Epidermal melanocyte (primary cell): ENCODE measurements around the gene SLC25A6.
A peak's percentile ranks its signal among the peaks of the same experiment; 100 is the strongest.
"Not testable (repeated sequence)": the region's sequence is repeated elsewhere in the genome, so short reads cannot be mapped to it uniquely, and the experiment has no call there.

Experiments used
- DNase-seq: peaks from one replicate; pipeline ENCODE4 v3.0.0; 2011; ENCODE audit warnings: low spot score; ENCODE audit not compliant: insufficient read length

Gene SLC25A6

DNA sequence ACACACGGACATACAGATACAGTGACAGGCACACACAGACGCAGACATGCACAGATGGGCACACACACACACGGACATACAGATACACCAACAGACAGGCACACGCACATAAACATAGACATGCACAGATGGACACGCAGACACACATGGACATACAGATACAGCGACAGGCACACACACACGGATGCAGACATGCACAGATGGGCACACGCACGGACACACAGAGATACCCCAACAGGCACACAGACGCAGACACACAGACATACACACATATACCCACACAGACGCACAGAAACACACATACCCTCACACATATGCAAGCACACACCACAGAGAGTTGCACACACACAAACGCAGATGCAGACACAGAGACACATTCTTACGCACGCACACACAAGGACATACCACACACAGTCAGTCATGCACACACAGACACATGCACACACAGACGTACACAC lies 24.4 kb upstream of the SLC25A6 start:
- no peak for DNase-seq

DNA sequence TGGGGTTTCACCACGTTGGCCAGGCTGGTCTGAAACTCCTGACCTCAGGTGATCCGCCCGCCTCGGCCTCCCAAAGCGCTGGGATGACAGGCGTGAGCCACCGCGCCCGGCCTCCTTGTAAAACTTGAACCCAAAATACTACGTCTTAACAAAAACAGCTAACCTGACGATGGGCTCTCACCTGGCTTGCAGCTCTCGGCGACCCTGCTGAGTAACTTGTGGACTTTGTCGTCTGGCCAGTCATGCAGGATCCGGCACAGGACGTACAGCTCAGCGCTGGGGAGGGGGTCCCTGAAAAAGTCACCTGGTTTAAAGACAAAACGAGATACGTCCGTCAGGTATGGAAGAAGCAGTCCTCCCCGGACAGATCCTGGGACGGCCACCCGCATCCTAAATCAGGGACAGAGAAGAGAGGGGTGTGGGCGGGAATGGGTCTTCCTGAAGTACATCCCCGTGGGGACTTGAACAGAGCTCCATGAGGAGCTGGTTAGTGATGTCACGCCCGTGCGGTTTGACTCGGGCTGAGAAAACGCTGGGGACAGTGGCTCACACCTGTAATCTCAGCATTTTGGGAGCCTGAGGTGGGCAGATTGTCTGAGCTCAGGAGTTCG lies 20.7 kb upstream of the SLC25A6 start:
- DNase-seq, result no peak

DNA sequence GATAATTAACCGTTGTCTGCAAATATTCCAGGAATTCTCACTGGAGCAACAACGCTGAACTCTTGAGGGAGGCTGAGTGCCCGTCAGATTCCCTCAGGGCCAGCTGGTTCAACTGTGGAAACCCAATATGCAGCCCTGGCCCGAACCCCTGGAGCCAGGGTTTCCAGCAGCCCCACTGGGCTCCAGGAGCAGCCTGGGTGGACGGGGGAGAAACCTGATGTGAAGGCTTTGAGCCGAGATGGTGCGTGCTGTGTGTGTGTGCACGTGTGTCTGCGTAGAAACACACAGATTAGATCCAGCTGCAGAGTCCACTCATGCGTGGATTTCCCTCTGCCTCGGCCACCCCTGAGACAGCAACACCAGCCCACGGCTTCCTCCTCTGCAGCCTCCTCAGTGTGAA lies 19.4 kb upstream of the SLC25A6 start:
- DNase-seq, result no peak

DNA sequence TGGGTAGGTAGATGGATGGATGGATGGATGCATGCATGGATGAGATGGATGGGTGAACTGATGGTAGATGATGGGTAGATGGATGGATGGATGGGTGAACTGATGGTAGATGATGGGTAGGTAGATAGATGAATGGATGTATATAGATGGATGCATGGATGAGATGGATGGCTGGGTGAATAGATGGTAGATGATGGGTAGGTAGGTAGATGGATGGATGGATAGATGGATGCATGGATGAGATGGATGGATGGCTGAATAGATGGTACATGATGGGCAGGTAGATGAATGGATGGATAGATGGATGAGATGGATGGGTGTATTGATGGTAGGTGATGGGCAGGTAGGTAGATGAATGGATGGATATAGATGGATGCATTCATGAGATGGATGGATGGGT lies 15.1 kb upstream of the SLC25A6 start:
- DNase-seq, result no peak

DNA sequence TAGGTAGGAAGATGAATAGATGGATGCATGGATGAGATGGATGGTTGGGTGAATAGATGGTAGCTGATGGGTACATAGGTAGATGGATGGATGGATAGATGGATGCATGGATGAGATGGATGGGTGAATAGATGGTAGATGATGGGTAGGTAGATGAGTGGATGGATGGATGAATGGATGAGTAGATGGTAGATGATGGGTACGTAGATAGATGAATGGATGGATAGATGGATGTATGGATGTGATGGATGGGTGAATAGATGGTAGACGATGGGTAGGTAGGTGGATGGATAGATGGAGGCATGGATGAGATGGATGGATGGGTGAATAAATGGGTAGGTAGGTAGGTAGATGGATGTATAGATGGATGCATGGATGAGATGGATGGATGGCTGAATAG lies 13.9 kb upstream of the SLC25A6 start:
- not testable (repeated sequence) for DNase-seq

DNA sequence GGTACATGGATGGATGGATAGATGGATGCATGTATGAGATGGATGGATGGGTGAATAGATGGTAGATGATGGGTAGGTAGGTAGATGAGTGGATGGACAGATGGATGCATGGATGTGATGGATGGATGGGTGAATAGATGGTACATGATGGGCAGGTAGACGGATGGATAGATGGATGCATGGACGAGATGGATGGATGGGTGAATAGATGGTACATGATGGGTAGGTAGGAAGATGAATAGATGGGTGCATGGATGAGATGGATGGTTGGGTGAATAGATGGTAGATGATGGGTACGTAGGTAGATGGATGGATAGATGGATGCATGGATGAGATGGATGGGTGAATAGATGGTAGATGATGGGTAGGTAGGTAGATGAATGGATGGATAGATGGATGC lies 12.0 kb upstream of the SLC25A6 start:
- DNase-seq, result not testable (repeated sequence)

DNA sequence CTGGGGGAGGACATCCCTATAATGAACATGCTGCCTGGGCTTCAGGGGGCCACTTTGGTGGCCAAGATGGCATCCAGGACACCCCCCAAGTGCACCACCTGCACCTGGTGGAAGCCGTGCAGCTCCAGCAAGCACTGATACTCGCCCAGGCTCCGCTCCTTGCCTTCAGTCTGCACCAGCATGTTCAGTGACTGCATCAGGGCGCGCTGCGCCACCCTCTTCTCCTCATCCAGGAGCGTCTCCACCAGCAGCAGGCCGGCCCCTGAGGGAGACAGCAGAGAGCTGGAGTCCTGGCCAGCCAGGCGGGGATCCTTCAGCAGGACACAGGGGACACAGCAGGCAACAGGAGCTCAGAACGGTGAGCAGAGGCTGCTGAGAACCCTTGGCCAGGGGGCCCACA lies 11.3 kb upstream of the SLC25A6 start:
- no peak for DNase-seq

DNA sequence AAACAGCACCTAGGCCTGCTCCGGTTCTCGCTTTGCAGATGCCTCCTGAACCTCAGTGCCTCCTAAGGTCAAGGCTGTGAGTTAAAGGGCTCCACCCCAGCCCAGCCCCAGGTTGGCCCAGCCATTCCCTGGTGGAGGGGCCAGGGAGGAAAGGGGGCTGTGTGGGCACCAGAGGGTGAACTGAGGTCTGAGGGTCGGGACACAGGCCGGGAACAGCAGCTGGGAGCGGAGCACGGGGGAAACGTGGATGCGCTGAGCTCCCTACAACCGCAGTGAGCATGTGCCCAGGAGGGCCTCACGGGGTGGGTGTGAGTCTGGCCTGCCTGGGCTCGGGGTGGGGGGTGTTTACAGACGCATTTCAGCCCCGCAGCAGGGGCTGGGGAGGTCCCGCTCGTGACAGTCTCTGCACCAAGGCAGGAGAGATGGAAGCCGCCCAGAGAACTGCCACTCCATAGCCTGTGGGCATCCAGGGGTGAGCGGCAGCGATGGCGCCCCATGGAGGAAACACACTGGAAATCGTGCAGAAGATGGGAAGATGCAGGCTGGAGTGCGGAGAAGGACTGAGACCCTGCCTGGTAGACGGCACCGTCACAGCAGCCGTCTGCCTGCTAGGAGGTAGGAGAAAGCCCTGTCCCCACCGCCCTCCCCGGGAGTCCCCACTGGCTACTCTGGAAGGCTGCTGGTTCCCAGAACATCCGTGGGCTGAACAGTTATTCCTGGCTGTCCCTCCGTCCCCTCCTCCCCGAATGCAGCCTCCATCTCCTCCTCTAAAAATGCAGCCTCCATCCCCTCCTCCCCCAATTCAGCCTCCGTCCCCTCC lies 9.9 kb upstream of the SLC25A6 start:
- DNase-seq, result no peak

DNA sequence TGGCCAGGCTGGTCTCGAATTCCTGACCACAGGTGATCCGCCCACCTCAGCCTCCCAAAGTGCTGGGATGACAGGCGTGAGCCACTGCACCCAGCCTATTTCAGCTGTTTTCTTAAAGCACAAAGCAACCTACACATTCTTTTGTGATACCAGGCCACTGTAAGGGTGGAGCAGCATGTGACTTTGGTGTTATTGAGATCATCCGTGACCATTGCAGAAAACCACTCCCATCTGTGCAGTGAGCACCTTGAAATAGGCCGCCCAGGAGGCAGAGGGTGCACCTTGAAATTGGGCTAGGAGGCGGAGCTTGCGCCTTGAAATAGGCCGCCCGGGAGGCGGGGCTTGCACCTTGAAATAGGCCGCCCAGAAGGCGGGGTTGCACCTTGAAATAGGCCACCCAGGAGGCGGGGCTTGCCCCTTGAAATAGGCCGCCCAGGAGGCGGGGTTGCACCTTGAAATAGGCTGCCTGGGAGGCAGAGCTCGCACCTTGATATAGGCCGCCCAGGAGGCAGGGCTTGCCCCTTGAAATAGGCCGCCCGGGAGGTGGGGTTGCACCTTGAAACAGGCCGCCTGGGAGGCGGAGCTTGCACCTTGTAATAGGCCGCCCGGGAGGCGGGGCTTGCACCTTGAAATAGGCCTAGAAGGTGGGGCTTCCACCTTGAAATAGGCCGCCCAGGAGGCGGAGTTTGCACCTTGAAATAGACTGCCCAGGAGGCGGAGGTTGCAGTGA lies 9.0 kb upstream of the SLC25A6 start:
- DNase-seq, result no peak

DNA sequence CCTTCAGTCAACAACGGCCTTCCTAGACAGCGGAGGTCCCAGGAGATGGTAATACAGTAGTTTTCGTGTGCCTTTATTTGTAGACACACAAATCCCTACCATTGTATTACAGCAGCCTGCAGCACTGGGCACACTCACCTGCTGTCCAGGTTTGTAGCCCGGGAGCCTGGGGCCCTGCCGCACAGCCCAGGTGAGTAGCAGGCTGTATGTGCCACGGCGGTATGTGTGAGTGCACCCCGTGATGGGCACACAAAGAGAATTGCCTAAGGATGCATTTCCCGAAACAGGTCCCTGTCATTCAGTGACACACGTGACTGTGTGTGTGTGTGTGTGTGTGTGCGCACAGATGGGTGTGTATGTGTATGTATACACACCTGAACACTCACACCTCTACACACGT lies 8.1 kb upstream of the SLC25A6 start:
- DNase-seq, result no peak

DNA sequence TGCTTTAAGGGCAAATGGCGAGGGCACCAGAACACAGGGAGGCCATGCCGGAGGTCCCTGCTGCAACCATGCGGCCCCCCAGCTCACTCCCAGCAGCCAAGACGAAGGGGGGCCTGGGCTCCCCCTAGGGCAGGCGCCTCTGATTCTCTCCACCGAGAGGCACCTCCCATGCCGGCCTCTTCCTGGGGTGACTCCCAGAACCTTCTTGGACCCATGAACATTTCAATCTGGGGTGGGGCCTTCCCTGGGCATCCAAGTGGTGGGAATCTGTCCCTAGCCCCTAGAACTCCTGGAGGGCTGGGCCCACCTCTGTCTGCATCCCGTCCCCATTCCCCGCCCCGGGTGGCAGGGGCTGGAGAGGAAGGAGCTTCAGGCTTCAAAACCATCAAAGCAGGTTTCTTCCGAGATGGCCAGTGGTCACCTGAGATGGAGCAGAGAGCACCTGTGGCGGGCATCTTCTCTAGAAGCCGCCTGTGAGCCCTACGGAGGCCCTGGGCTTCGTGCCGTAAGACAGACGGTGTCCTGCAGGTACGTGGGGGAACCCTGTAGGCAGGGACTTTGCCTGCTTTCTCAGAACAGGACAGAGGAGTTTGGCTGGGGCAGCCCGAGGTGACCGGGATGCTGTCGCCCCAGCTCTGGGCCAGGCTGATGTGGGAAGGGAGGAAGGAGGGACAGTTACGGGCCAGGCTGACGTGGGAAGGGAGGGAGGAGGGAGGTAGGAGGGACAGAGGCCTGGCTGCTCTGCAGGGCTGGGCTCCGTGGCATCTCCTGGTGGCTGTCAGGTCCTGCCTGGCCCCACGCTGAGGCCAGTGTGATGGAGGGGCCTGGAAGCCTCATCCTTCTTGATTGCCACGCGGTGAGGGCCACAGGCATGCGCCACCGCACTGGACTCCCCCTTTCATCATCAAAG lies 6.8 kb upstream of the SLC25A6 start:
- DNase-seq, result no peak

DNA sequence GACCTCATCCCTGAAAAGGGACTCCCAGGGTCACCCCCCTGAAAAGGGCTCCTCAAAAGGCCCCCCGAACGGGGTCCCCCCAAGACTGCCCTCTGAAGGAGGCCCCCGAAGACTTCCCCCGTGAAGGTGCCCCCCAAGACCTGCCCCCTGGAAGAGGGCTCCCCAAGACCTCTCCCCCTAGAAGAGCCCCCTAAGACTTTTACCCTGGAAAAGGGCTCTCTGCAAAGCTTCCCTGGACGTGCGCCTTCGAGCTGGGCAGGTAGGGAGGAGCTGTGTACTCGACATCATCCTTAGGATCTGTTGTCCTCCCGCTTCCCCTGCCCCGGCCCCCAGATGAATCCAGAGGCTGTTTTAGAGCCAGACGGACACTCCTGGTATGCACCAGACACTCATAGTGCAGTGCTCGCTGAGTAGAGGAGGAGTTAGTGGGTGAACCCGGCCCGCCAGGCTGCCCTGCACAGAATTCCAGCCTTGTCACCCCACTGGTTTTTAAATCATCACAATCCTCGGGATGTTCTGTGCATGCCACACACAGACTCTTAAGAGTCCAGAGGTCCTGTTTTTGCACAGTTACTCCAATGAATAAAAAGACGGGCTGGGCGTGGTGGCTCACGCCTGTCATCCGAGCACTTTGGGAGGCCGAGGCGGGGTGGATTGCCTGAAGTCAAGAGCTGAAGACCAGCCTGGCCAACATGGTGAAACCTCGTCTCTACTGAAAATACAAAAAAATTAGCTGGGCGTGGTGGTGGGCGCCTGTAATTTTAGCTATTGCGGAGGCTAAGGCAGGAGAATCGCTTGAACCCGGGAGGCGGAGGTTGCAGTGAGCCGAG lies 5.7 kb upstream of the SLC25A6 start:
- no peak for DNase-seq

DNA sequence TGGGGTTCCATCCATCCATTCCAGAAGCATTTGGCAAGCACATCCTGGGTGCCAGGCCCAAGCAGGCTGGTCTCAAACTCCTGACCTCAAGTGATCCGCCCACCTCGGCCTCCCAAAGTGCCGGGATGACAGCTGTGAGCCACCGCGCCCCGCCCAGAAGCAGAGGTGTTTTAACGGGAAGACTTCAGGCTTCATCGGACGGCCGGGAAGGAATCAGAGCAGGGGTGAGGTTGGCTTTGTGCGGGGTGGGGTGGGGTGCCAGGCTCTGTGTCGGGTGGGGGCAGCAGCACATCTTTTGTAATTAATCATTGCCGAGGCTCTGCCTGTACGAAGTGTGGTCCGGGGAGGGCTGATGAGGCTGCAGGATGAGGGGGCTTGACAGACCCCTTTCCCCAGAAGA lies 5.1 kb upstream of the SLC25A6 start:
- DNase-seq, result no peak

DNA sequence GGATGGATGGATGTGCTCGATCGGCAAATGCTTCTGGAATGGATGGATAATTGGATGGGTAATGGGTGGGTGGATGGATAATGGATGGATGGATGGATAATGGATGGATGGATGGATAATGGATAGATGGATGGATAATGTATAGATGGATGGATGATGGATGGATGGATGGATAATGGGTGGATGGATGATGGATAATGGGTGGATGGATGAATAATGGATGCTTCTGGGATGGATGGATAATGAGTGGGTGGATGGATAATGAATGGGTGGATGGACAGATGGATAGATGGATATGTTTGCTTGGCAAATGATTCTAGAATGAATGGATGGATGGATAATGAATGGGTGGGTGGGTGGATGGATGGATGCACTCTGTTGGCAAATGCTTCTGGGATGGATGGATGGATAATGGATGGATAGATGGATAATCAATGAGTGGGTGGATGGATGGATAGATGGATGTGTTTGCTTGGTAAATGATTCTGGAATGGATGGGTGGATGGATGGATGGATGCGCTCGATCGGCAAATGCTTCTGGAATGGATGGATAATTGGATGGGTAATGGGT lies 3.8 kb upstream of the SLC25A6 start:
- no peak for DNase-seq

DNA sequence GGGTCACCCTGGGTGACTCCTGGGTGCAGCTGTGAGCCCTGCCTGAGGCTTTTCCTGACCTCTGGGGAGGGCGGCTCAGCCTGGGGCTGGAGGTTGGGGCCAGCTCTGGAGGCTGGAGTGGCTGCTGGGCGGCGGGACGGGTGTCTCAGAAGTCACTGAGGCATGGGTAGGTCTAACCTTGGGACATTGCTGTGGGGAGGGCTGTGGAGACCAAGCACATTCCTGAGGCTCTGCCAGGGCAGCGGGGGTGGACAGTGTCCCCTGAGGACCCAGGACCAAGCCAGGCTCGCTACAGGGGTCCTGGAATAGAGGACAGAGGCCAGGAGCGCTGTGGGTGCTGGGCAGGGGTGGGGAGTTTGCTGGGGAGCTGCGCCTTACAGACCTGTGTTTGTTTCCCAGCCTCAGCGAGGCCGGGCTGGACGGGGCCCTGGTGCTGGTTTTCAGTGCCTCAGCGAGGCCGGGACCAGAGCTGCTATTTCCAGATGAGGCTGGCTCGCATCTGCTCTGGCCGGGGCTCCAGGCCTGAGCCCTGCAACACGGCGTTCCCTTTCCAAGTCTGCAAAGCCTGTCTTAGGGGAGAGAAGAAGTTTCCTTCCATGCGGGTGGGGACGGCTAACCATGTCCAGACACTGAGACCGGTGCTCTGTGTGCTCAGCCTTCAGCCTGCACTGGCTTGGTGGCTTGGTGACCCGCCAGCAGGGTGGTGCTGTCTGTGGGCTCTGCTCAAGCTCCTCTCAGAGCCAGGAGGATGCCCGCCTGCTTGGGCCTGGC lies 3.0 kb upstream of the SLC25A6 start:
- no peak for DNase-seq

DNA sequence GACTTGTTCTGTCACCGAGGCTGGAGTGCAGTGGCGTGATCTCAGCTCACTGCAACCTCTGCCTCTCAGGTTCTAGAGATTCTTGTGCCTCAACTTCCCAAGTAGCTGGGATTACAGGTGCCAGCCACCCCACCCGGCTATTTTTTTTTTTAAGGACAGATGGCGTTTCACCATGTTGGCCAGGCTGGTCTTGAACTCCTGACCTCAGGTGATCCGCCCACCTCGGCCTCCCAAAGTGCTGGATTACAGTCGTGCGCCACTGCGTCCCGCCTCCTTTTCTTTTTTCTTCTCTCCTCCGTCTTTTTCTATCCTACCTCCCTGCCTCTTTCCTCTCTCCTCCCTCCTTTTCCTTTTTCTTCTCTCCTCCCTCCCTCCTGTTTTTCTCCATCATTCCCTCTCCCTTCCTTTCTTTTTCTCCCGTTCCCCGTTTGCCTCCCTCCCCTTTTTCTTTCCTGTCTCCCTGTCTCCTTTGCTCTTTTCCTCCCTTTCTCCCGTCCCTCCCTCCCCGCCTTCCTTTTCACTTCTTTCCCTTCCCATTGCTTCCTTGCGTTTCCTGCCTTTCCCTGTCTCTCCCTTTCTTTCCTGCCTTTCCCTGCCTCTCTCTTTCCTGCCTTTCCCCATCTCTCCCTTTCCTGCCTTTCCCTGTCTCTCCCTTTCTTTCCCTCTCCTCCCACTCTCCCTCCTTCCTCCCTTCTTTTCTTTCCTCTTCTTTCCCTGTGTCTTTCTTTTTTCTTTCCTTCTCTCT lies 2.1 kb upstream of the SLC25A6 start:
- DNase-seq, result no peak

DNA sequence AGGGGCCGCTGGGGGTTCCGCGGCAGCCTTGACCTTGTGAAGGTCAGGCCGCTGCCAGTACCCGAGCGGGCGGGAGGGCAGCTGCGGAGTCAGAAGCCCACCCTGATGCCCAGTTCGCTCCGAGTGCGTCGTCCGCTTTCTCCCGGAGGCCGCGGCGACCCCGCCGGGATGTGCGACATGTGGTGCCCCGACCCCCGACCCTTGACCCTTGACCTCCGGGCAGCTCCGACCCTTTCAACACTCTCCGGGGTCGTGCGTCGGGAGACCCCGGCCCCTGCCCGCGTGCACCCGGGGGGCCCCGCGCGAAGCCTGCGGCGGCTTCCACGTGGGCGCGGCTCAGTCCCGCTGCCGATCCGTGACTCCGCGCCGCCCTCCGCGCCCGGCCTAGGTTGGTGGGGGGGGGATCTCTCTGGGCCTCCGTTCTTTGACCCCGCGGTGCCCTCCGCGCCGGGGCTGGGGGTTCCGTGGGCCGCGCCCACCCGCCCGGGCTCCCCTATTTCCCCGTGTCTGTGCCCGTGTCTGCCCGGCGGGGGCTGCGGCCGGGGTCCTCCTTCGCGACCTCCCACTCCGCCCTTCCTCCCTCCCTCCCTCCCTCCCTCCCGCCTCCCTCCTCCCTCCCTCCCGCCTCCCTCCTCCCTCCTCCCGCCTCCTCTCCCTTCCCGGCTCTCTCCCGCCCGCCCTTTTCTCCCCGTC lies 609 bp upstream of the SLC25A6 start:
- DNase-seq, result peak; percentile 70

DNA sequence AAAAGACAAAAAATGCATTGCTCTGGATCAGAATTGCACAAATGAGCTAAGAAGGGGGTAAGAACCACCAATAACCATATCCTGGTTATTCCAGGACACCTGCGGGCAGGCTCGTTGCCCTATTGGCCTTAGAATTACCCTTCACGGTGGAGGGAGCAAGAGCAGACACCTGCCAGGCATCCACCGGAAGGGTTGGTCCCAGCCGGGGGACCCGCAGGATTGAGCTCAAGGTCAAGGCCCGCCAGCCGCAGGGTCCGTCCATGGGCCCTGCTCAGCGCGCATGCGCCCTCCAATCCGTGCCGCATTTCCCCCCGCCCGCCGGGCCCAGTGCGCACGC lies 575 bp downstream of the SLC25A6 start:
- peak; percentile 97 for DNase-seq
